Stimulated activated CD8-positive, alpha-beta memory T cell treated with anti-CD3 and anti-CD28 coated beads, Interleukin-4, amount 100 ng/mL, for 48 hours (primary cell): ENCODE data around the gene ADIPOR2.

ENCODE experiments used
- DNase-seq: peaks from one replicate; pipeline ENCODE4 v3.0.0-alpha.2; 2020

Gene ADIPOR2

DNA sequence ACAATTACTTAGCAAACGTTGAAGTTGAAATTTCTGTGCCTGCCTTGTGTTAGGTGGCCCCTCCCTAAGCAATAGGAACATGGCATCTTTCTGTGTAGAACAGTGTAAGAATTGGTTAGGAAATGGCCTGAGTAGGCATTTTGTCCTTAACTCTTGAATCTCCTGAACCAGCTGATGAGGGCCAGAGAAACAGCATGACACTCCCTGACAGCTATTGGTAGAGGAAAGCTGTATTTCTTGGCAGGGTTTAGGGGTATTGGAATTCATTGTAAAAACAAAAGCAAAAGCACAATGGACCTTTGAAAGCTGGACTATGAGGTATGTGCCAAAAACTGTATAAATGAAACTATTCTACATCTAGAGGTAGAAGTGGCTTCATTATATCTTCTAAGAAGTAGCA, 88.9 kb downstream of the ADIPOR2 start:
- no peak for DNase-seq

- DNase-seq = no peak
Measured at GRCh38 chr12:1781772-1782171, 90.9 kb downstream of the ADIPOR2 start.

GRCh38 chr12:1782215-1782614, 91.3 kb downstream of the ADIPOR2 start:
- DNase-seq = no peak

GRCh38 chr12:1787714-1788113, 96.8 kb downstream of the ADIPOR2 start:
- DNase-seq = no peak

DNA sequence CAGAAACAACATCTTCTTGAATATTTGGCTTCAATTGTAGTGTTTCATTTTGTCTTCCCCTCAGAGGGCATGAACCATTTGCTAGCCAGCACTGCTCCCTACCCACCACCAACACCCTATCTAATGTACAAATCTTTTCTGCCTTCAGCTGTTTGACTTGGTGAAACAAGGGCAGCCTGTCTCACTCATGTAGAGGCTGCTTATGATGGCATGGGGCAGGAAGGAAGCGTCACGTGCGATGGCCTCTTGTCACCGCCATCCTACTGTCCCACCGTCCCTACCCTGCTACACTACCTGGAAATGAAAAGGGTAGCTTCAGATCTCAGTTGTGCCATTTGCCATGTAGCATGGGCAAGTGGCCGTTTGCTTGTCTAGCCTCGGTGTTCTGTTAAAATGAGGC, 99.6 kb downstream of the ADIPOR2 start:
- no peak for DNase-seq

DNA sequence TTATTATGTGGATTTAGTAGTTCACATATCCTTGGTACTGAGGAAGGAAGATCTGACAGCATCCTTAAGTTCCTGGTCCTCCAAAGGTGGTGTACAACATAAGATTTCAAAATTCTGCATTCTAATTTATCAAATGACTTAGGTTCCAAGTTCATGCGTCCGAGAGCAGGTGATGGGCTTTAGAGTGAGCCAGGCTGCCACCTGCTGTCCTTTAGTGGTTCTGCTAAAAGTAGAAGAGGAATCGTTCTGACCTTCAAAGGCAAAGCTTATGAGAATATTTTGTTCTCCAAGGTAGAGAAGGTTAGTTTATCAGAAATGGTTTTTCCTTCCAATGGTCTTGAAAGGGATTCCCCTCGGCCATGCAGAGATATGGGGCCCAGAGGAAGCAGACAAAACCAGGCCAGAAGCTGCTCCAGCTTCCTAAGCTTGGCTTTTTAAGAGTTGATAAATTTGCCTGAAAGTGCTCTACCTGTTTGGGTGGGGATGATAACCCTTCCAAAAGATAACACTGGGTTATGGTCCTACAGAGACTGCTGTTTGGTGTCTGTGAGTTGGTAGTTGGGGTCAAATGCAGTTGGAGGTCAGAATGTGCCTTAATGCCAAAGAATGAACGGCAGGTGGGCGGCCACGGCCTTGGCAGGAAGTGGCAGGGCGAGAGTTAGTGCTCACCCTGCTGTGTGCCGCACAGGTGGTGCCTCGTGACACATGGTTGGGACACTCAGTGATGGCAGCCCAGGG, 100.4 kb downstream of the ADIPOR2 start:
- DNase-seq = peak; percentile 71

DNA sequence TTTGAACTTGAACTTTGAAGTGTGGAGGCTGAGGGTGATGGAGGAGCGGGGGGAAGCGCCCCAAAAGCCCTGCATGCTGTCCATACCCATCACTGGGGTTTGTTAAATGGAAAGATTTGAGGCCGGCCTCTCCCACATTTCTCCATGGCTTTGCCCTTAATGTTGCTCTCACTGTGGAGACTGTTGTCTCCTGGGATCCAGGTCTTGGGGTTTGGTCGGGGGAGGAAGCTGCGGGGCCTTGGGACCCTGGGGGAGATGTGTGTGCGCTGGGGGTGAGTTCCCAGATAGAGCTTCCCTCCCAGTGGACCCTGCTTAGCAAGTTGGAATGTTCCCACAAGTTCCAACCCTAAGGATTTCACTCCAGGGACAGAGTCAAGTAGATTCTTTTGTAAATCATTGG, 101.5 kb downstream of the ADIPOR2 start:
- DNase-seq = no peak

DNA sequence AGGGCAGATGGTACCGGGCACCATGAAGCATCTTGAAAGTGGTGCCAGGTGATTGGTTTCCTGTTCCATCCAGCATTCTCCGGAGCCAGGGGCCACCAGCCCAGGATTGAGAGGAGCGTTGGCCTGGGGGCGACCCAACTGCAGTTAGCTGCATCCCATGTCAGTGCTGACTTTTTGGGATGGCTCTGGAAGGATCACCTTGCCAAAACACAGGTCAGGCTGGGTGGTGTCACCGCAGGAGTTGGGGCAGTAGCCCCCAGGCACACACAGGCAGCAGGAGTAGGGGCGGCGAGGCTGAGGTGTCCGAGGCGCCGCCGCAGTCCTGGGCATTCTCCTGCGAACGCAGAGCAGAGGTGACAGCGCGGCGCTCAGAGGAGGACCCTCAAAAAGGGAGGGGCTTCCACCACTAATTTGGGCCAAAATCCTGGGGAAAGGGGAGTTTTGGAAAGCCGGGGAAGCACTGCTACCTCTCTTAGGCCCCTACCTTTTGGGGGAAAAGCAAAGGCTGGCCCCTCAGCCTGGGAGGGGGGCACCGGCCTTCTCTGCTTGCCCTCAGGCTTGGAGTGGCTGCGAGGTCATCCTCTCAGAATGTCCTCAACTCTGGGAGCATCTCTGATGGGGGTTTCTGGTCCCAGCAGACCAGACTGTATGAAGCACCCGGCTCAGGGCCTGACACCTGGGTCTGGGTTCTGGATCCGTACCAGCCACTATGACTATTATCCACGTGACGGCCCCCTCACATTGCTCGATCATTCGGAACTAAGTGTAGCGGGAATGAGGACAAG, 102.7 kb downstream of the ADIPOR2 start:
- no peak for DNase-seq

GRCh38 chr12:1794440-1795090, 103.7 kb downstream of the ADIPOR2 start:
- no peak for DNase-seq

- peak; percentile 22 for DNase-seq
Measured at GRCh38 chr12:1795221-1795784, 104.4 kb downstream of the ADIPOR2 start.

- DNase-seq = peak; percentile 94
Measured at GRCh38 chr12:1795785-1796514, 105.1 kb downstream of the ADIPOR2 start.

- peak; percentile 61 for DNase-seq
Measured at GRCh38 chr12:1796515-1797010, 105.7 kb downstream of the ADIPOR2 start.

DNA sequence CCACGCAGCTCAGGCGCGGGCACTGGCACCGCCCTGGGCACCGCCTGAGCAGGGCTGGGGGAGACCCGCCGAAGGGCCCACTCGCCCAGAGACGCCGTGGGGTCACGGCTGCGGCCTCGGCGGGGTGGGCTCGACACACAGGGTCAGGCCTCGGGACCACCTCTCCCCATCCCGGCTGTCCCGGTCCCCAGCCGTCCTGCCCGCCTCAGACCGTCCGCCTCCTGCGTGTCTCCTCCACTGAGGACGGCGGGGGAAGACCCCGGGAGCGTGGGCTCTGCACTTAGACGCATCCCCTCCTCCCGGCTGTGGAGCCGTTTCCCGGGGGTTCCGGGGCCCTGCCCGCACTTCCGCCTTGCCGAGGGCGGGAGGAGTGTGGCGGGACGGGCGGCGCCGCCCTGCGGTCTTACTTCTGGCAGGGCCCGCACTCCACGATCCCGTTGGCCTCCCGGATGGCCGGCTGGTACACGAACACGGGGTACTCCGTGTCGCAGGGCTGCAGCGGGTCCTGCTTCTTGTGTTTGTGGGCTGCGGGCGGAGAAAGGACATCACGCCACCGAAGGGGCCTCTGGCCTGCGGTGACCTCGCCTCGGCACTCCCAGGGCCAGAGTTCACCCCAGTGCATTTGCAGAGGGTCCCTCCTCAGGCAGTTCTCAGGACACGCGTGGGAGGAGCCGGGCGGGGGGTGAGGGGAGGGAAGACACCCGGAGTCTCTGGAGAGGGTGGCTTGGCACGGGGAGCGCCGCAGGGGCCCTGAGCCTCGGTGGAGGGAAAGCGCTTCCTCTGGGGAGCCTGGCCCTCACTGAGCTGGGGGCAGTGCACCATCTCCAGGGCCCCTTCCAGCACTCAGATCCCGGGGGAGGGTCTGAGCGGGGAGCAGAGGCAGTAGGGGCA, 106.4 kb downstream of the ADIPOR2 start:
- peak; percentile 73 for DNase-seq

DNA sequence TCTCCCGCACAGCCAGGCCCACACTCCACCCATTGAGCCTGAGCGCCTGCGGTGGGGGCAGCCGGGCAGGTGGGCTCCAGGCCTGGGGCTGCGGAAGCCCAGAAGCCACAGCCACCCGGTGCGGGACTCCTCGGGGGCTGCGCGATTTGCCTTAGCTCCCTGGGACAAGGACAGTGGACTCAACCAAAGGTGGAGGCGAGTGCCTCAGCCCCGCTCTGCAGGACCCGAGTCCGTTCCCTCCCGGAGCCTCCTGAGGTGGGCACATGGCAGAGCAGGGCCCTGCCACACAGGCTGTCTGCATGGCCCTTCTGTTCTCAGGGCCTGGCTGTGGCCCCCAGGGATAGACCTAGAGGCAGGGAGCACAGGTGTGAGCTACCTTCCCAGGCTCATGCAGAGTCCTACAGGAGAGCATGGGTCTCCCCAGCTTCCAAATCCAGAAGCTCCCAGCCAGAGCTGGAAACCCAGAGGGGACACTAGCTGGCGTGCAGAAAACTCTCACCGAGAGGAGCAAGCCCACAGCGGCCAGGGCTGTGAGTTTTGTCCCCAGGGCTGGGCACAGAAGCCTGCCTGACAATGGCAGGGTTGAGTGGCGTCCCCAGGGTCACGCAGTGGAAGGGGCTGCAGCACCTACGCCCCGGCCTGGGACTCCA, 107.2 kb downstream of the ADIPOR2 start:
- DNase-seq = peak; percentile 24

DNA sequence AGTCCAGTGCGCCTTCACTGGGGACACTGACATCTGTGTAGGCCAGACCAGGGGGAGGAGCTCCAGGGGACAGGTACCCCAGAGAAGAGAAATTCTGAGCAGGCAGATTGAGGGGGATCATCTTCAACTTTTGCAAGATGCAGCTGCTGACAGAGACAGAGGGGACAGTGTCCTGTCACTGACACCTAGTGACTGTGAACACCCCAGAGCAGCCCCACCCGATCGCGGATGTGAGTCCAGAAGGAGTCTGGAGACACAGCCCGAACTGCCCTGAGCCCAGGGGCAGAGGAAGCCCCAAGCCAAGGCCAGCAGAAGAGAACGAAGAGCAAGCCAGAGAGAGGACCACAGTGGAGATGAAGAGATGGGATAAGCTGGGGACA, 107.8 kb downstream of the ADIPOR2 start:
- peak; percentile 22 for DNase-seq

- DNase-seq = peak; percentile 19
Measured at GRCh38 chr12:1799051-1799881, 108.4 kb downstream of the ADIPOR2 start.

DNA sequence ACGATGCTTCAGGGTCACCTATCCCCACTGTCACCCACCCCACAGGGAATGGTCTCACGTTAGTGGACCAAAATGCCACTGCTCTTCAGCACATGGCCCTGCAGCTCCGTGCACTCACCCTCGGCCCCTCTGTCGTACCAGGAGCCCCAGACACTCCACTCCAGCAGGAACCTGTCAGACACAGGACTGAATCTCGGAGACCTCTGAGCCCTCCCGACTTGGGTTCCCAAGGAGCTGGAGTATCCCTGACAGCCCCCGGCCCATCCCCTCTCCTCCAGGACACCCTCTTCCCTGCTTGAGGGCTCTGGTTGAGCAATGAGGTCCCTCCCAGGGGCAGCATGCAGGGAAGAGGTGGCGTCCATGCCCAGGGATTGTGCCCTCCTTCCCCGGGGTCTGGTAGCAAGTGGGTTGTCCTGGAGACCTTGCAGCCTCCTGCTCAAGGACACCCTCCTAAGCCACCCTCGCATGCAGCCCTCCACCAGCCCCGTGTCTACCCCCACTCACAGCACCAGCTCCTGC, 109.1 kb downstream of the ADIPOR2 start:
- DNase-seq = no peak

DNA sequence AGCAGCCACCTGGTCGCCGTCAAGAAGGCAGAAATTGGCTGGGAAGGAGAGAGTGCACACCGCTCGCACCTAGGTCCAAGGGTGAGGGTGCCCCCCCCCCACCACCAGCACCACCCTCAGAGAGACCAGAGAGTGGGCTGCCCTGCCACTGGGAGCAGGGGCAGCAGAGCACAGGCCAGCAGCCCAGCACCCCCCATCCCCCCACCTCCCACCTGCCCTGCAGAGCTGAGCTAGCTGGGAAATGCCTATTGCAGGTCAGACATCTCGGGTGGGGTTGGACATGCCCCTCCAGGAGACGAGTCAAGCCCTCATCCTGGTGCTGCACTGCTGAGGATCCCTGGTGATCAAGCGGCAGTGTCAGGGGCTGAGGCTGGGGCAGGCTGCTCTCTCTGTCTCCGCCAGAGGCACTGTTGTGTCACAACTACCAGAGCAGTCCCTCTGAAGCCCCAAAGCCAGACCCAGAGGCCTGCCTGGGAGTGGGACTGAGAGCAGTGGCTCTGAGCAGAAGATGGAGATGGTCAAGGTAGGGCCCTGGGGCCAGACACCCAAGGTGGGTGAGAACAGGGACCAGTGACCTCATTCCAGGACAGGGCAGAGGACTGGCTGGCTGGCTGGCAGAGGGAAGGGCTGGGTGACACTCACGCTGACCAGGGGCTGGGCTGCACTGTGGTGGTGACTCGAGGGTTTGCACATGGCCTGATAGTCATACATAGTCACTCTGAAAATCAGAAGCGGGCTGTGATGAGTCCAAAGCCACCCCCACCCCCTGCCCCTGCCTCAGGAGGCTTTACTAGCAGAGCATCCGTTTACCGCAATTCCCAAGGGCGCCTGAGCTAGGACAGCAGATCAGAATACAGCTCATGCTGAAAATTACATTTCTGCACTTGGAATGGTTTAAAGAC, 109.8 kb downstream of the ADIPOR2 start:
- DNase-seq = peak; percentile 22
